ENCODE data around the gene FAM83C.

DNA sequence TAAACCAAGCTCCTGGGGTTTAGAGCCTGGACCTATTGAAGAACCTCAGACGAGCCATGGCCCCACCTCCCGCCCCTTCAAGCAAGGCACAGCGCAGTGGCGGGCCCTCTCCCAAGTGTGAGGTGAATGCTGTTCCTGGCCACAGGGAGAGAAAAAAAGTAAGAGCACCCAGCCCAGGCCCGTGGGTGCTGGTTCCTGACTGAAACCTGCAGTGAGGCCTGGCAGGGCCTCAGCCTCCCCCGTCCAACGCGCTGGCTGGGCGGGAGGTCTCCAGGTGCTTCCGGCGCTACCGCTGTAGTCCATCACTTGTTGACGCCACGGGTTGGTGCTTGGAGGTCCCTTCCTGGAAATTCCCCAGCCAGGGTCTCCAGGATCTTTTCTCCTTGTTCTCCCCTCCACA lies 5.5 kb upstream of the FAM83C start:
- TF ChIP-seq EZH2phosphoT487 (IDR thresholded peaks at IDR 0.05; ENCODE audit: insufficient read depth, low read depth) (no peak), EZH2 (IDR thresholded peaks at IDR 0.05; ENCODE audit: insufficient read depth, poor library complexity, severe bottlenecking) (no peak)

All from GM23248 (cell line).